ENCODE data around the gene ARPC5L. TPM values are rescaled to one million over a fixed set of nuclear protein-coding genes. Genes with fewer than 3 reads are reported as not detected.
A peak's percentile ranks its signal among the peaks of the same experiment; 100 is the strongest.
"Not testable (repeated sequence)": the region's sequence is repeated elsewhere in the genome, so short reads cannot be mapped to it uniquely, and the experiment has no call there.

ARPC5L gene
- total and polyA plus RNA-seq, 2 experiments from 2014 or later: 24.3 to 88.8 TPM

- H3K4me1 ChIP-seq (ENCODE audit: low read depth): peaks cover 8% of the 10 kb centered on the region
- no peaks in the 10 kb centered on the region for H3K9me3 ChIP-seq (ENCODE audit: low read depth)
- peak; percentile 62 for TF ChIP-seq CTCF (IDR thresholded peaks at IDR 0.05; ENCODE audit: low read depth, low read length)
- DNase-seq (ENCODE audit: low read depth in 1 of 2, low spot score in 1 of 2): peak in 1 of 2 donors; percentile 45
- H3K27ac ChIP-seq: no peak overlapping the region
- H3K4me3 ChIP-seq: no peak overlapping the region
- no peaks in the 10 kb centered on the region for H3K27me3 ChIP-seq
- no peaks in the 10 kb centered on the region for H3K36me3 ChIP-seq
Measured at GRCh38 chr9:124839612-124840299, 22.2 kb upstream of the ARPC5L start.

DNA sequence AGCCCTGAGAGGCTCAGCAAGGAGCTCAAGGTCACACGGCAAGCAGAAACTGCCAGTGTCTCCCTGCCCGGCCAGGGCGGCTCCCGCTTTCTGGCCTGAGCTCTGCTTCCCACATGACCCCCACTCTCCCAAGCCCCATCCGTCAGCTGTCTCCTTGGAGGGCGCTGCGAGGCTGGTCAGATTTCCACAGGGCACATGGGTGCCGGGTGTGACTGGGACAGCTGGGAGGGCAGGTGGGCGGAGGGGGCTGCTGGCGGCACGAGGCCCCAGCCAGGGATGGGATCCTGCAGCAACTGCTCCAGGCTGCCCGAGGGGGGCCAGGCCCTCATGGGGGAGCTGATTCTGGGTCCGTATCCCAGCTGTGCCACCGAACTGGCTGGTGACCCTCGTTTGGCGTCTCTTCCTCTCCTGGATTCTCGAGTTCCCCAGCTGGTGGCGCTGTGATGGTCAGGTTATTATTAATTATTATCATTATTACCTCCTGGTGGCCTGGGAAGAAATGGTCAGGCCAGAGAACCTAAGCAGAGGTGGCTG is 21.6 kb upstream of the ARPC5L start:
- H3K9me3 ChIP-seq (ENCODE audit: low read depth): no peaks in the 10 kb centered on the region
- no peaks in the 10 kb centered on the region for H3K36me3 ChIP-seq
- TF ChIP-seq CTCF (IDR thresholded peaks at IDR 0.05; ENCODE audit: low read depth, low read length): peak; percentile 36
- no peaks in the 10 kb centered on the region for H3K27me3 ChIP-seq
- no peak overlapping the region for H3K27ac ChIP-seq
- H3K4me3 ChIP-seq: no peak overlapping the region
- H3K4me1 ChIP-seq (ENCODE audit: low read depth): peaks cover 5% of the 10 kb centered on the region
- no peak for DNase-seq (ENCODE audit: low read depth in 1 of 2, low spot score in 1 of 2)

DNA sequence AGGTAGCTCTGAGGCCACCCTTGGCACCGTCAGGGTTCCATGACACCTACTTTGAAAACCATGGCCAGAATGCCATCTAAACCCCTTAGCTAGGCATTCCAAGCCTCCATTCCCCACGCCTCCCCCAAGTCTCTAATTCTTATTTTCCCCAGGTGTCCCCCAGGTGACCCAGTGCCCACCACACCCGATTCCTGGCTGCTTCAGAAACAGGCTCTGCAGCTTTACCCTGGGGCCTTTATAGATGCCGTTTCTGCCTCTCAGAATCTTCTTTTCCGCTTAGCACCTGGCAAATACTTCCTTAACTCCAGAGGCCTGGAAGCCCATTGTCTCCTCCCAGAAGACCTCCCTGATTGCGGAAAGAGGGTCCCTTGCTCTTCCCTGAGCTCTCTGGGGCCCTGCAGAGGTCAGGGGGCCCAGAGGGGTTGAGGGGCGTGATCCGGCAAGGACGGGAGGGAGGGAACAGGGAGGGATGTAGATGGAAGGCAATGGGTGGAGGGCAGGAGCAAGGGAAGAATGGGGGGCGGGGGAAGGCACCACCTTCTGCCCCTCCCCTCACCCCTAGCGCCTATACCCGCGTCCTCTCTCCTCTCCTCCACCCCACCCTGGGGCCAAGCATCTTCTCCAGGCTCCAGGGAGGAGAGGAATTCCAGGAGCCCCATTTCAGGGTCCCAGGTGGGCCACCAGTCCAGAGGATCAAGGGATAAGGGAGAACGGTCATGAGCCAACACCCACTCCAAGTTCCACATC is 20.7 kb upstream of the ARPC5L start:
- Histone ChIP-seq H3K4me3 (no peak overlapping the region), H3K27me3 (no peaks in the 10 kb centered on the region), H3K4me1 (ENCODE audit: low read depth) (no peaks in the 10 kb centered on the region), H3K27ac (peak overlapping the region; percentile 23), H3K9me3 (ENCODE audit: low read depth) (no peaks in the 10 kb centered on the region), H3K36me3 (no peaks in the 10 kb centered on the region)
- no peak for DNase-seq (ENCODE audit: low read depth in 1 of 2, low spot score in 1 of 2)
- no peak for TF ChIP-seq CTCF (IDR thresholded peaks at IDR 0.05; ENCODE audit: low read depth, low read length)

DNA sequence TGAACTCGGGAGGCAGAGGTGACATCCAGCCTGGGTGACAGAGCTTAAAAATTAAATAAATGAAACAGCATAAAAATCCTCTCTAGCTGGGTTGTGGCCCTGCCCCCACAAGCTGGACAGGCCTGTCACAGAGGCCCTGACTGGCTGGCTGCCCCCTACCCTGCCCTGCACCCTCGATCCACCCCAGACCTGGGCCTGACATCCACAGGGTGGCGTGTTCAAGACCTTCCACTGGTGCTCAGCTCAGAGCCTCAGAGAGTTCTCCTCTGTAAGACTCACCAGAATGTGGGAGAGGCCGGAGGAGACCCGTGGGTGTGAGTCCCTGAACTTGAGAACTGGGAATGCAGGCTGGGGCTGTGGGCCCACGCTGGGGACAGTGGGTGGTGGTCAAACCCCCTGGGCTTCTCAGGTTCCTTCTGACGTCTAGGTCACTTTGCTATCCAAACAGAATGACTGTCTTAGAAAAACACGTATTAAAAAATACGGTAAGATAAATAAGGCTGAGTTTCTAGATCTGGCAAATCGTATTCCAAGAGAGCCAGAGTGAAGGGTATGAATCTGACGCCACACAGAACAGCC is 18.4 kb upstream of the ARPC5L start:
- Histone ChIP-seq H3K9me3 (ENCODE audit: low read depth) (no peaks in the 10 kb centered on the region), H3K36me3 (no peaks in the 10 kb centered on the region), H3K4me1 (ENCODE audit: low read depth) (no peaks in the 10 kb centered on the region), H3K4me3 (no peak overlapping the region), H3K27ac (no peak overlapping the region), H3K27me3 (no peaks in the 10 kb centered on the region)
- no peak for DNase-seq (ENCODE audit: low read depth in 1 of 2, low spot score in 1 of 2)
- TF ChIP-seq CTCF (IDR thresholded peaks at IDR 0.05; ENCODE audit: low read depth, low read length): no peak

GRCh38 chr9:124844291-124844690 is 17.6 kb upstream of the ARPC5L start:
- H3K9me3 ChIP-seq (ENCODE audit: low read depth): no peaks in the 10 kb centered on the region
- H3K4me1 ChIP-seq (ENCODE audit: low read depth): no peaks in the 10 kb centered on the region
- no peaks in the 10 kb centered on the region for H3K36me3 ChIP-seq
- H3K27ac ChIP-seq: no peak overlapping the region
- no peak for TF ChIP-seq CTCF (IDR thresholded peaks at IDR 0.05; ENCODE audit: low read depth, low read length)
- no peak overlapping the region for H3K4me3 ChIP-seq
- DNase-seq (ENCODE audit: low read depth in 1 of 2, low spot score in 1 of 2): no peak
- H3K27me3 ChIP-seq: no peaks in the 10 kb centered on the region

DNA sequence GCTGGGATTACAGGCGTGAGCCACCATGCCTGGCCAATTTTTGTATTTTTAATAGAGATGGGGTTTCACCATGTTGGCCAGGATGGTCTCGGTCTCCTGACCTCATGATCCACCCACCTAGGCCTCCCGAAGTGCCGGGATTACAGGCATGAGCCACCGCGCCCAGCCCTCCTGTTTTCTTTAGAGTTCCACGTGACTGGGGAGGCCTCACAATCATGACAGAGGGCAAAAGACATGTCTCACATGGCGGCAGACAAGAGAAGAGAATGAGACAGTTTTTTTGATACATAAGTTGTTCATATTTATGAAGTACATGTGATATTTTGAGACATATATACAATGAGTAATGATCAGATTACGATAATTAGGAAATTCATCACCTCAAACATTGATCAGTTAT is 15.5 kb upstream of the ARPC5L start:
- H3K9me3 ChIP-seq (ENCODE audit: low read depth); DNase-seq (ENCODE audit: low read depth in 1 of 2, low spot score in 1 of 2); H3K27ac ChIP-seq; H3K36me3 ChIP-seq; H3K4me3 ChIP-seq; H3K27me3 ChIP-seq; H3K4me1 ChIP-seq (ENCODE audit: low read depth): not testable (repeated sequence)

Data from cardiac muscle cell (in vitro differentiated cells and primary cell).